HG03060 (cell line): ENCODE measurements around the gene SCYGR7.
"Not testable (repeated sequence)": the region's sequence is repeated elsewhere in the genome, so short reads cannot be mapped to it uniquely, and the experiment has no call there.

Experiments
- ATAC-seq: cut with Tn5 transposase; IDR thresholded peaks from one replicate; pipeline ENCODE4 v1.9.1; 2021; ENCODE audit warnings: low read depth, moderate number of reproducible peaks; ENCODE audit not compliant: unreplicated experiment

SCYGR7 gene, protein sequence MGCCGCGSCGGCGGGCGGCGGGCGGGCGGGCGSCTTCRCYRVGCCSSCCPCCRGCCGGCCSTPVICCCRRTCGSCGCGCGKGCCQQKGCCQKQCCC

DNA sequence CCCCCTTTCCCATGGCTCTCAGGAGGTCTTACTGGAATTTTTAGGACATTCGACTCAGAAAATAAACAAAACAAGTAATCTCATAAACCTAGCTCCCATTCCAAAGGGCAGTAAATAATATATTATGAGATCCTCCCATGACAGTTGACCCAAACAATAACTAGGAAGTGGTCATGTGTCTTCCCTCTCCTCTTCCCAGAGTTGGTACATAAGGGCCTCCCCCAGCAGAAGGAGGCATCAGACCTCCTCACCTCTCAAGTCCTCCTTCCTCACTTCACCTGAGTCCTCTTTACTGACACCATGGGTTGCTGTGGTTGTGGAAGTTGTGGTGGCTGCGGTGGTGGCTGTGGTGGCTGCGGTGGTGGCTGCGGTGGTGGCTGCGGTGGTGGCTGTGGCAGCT is at the start of gene SCYGR7:
TSS of gene SCYGR7 (plus strand) at position 301 of the 400 bp plus-strand sequence. CDS start at position 301, 0 bp downstream.
- no peak for ATAC-seq

DNA sequence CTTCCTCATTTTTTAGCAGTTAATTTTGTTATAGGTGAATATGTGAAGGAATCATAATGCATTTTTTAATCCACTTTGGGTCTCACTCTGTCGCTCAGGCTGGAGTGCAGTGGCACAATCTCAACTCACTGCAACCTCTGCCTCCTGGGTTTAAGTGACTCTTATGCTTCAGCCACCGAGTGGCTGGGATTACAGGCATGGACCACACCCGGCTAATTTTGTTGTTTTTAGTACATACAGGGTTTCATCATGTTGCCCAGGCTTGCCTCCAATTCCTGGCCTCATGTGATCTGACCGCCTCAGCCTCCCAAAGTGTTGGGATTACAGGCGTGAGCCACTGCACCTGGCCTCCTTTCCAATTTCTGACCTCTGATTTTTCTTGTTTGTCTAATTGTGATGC is 43.9 kb upstream of the SCYGR7 start:
- no peak for ATAC-seq

DNA sequence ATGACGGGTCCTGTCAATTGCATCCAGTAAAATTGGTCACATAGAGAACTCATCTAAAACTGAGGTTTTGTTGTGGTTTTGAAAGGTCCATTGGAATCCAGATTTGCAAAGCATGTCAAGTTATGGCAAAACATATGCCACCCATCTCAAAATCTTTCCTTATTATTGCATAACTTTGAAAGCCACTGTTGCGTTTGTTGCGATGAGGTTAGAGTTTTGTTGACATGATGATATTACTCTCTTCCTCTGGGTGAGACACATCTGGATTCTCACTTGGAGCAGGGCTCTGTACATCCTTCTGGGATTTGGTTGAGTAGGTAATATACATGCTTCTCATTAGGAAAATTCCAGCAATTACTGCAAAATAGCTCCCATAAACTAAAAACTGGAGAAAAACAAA is 40.9 kb upstream of the SCYGR7 start:
- no peak for ATAC-seq

DNA sequence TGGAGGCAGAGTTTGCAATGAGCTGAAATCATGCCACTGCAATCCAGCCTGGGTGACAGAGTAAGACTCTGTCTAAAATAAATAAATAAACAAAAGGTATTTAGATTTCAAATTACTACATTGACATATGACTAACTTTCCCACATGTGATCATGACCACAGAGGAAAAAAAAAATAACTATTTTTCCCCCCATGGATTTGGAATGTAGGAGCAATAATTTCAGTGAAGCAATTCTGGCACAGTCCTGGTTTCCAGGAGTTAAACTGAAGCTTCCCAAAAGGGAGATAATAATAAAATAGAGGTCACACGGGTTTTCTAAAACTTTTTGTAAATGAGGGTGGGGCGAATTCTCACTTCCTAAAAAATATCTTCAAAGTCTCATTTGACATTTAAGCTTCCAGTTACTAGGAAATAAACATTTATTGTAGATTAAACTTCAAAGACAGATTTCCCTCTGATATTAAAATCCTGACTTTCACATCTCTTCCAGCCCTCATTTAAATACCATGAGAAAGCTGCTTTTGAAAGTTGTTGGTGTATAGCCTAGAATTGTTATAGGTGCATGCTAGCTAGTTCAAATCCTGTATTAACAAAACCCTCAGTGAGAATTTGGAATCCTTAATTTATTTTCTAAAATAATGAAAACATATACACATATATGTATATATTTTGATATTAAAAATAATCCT is 31.0 kb upstream of the SCYGR7 start:
- no peak for ATAC-seq

DNA sequence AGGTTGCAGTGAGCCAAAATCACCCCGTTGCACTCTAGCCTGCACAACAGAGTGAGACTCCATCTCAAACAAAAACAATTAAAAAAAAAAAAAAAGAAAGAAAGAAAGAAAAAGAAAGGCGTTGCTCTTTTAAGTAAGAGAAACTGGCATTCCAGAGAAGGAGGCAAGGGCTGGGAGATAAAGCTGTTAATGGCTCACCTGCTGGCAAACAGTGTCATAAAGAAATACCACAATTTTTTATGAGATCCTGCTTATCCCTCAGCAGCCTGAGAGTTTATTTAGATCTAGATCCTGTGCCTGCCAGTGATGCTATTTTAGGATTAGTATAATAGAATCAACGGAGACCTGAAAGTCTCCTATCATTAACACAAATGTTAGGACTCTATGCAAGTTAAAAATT is 26.6 kb upstream of the SCYGR7 start:
- ATAC-seq = no peak

DNA sequence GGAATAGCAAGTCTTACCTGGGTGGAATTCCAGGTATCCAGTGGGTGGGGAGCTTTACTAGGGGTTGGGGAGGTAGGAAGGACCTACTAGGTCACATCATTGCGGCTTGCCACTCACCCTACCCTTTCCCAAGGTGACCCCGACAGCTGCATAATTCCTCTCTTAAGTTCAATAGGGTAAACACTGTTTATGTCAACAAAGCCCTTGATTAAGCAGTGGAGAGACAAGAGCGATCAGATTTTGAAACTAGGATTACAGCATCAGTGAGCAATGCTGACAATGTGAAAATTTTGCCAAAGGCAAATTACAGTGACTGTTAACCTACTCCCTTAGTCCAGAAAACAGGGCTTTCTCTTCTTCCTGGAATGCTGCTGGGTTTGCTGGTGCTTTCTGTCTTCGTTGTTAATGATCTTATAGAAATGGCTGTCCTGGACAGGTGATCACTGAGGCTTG is 24.8 kb upstream of the SCYGR7 start:
- ATAC-seq = no peak

DNA sequence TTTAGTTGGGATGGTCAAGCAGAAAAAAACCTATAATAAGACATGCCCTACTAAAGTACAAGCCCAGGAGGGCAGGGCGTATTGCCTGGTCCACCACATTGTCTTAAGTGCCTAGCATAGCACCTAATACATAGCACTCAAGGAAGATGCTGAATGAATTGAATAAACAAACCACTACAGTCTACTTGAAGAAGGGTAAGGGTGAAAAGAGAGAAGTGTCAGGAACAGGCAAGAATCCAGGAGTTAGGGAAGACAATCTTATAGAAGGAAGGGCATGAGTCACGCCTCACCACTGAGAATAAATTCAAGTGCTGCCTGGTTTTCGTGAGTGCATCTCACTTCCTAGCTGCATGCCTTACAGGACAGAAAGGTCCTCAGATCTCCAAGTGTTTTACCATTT is 24.2 kb upstream of the SCYGR7 start:
- no peak for ATAC-seq

DNA sequence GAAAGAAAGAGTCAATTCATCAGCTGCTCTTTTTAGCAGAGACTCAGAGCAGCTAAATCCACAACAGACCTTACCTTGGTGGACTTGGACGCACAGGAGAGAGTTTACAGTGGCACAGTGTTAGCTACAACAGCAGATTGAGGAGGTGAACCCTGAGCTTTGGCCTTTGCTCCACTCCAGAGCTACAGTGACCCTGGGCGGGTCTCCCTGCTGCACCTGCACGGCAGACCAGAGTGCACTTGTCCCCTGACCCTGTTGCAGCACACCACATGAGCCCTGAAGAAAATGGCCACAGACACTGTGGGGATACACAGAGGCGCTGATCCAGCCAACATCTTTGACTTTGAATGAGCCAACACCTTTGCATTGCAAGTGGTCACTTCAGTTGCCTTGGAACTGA is 21.3 kb upstream of the SCYGR7 start:
- ATAC-seq = no peak

DNA sequence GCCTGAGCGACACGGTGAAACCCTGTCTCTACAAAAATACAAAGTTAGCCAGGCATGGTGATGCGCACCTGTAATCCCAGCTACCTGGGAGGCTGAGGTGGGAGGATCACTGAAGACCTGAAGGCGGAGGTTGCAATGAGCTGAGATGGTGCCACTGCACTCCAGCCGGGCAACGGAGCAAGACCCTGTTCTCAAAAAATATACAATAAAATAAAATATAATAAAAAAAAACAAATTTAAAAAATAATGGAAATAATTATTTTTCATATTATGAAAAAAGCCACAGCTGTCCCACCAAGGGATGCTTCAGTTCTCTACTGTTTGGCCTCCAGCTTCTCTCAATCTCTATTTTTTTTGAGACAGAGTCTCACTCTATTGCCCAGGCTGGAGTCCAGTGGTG is 20.7 kb upstream of the SCYGR7 start:
- ATAC-seq = no peak

DNA sequence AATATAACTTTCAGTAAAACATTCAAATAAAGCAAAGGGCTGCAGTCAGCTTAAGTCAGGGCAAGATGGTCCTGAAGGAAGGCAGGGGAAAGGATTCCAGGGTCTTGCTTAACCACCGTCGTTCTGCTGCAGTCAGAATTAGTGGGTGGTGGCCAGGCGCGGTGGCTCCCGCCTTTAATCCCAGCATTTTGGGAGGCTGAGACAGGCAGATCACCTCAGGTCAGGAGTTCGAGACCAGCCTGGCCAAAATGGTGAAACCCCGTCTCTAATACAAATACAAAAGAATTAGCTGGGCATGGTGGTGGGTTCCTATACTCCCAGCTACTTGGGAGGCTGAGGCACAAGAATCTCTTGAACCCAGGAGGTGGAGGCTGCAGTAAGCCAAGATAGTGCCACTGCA is 17.1 kb upstream of the SCYGR7 start:
- no peak for ATAC-seq

DNA sequence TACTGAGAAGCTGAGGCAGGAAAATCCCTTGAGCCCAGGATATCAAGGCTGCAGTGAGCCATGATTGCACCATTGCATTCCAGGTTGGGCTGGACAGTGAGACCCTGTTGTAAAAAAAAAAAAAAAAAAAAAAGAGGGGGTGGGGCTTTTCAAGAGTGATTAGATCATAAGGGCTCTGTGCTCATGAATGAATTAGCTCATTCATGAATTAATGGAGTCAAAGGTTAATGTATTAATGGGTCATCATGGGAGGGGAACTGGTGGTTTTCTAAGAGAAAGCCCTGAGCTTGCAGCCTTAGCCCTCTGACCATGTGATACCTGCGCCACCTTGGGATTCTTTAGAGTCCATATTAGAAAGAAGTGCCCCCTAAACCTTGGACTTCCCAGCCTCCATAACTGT is 14.8 kb upstream of the SCYGR7 start:
- ATAC-seq = no peak

DNA sequence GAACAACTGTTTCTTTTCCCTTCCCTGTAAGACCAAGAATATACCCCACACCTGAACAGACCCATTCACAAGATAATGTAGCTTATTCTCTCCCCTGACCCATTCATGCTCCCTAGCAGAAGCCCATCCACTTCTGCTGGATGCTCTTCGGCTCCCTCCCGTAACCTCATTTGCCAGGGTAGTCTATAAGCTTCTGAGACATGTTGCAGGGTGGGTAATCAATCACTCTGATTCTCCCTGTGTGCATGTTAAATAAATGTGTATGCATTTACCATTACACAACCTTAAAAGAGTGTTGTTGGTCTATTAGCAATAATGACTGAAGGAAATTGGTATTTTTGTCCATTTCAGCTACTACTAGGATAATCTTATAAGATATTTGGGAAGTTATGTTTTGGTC is 11.6 kb upstream of the SCYGR7 start:
- ATAC-seq = no peak

DNA sequence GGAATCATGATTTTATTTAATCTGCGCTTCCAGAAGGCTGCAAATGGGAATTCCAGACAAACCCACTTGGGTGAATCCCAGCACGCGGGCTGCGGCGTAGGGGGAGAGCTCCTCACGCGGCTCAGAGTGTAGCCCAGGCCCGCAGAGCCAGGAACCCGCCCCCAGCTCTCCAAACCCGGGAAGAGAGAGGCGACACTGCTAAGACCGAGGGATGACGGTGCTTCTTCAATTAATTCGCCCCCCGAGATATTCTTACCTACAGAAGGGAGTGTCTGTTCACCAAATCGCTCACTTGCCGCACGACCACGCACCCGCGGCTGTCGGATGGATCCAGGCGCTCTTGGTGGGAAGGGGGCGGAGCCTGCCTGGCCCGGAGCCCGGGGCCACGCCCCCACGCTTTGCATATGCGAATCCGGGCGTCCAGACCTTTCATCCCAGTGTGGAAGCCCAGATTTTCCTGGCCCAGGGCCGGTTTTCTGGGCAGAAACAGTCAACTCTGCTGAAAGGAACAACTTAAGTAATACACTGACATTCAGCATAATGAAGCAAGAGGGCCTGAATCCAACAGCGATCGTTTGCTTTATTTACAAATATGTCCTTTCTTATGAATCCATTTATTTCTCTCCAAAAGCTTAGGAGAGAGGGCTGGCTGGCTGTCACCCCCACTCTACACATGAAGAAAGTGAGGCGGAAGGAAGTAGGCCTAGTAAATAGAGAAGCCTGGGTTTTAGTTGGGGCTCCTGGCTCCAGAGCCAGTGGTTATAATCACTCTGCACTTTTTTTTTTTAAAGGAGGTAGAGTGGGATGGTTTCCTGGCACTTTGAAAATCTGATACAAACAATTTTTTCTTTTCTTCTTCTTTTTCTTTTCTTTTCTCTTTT is 10.2 kb upstream of the SCYGR7 start, which contains the start of gene SLC19A3:
TSS of gene SLC19A3 (minus strand) at position 342 of the 881 bp plus-strand sequence. CDS start 15,710 bp downstream, outside the sequence.
- ATAC-seq = no peak

DNA sequence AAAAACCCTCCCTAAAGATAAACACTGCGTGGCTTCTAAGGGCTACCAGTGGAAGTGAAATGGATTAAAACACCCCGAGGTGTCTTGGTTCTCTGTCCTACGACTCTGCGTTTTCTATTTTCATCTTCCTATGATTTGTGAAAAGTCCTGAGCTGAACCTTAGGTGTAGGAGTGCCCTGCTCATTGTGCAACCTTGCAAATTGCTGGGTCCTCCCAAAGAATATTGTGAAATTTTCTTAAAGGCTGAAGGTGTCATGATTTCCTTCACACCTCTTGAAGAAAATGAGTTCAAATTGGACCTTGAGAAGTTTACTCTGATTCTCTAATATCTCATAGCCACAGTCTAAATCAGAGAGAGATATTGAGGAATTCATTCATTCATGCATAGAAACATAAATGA is 8.5 kb upstream of the SCYGR7 start:
- ATAC-seq = no peak

DNA sequence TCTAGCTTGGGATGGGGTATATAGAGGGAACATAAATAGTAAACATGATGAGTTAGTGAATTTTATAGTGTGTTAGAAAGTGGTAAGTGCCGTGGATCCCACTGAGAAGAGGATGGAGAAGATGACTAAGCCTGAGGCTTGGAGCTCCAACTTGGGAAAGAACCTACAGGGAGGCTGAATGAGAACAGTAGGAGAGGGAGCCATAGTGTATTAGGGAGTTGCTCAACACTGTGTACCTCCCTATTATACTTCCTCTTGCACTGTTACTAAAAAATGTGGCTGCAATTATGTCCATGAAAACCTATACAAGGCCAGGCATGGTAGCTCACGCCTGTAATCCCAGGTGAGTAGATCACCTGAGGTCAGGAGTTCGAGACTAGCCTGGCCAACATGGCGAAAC is 7.5 kb upstream of the SCYGR7 start:
- no peak for ATAC-seq

DNA sequence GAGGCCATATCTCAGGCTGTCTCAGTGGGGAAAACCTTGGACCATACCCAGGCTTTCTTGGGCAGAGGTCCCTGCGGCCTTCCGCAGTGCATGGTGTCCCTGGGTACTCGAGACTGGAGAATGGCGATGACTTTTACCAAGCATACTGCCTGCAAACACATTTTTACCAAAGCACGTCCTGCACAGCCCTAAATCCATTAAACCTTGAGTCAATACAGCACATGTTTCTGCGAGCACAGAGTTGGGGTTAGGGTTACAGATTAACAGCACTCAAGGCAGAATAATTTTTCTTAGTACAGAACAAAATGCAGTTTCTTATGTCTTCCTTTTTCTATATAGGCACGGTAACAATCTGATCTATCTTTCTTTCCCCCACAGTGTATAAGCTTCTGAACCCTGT is 5.3 kb upstream of the SCYGR7 start:
- not testable (repeated sequence) for ATAC-seq

DNA sequence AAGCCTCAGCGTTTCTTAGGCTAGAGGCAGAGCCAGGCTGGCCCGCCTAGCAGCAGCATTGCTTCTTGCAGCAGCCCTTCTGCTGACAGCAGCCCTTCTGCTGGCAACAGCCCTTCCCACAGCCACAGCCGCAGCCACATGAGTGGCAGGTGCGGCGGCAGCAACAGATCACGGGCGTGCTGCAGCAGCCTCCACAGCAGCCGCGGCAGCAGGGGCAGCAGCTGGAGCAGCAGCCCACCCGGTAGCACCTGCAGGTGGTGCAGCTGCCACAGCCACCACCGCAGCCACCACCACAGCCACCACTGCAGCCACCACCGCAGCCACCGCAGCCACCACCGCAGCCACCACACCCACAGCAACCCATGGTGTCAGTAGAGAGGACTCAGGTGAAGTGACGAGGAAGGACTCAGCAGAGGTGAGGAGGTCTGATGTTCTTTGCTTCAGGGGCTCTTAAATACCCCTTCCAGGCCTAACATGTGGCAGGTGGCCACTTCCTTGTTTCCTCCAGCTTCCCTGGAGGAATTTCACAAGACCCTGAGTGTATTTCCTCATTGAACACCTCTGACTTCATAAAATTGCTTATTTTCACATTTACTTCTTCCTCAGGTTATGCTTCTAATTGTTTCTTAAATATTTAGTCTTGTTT is 3.6 kb upstream of the SCYGR7 start, which contains the start of gene SCYGR6:
TSS of gene SCYGR6 (minus strand) at position 364 of the 646 bp plus-strand sequence. CDS start at position 364, 0 bp downstream.
- no peak for ATAC-seq

DNA sequence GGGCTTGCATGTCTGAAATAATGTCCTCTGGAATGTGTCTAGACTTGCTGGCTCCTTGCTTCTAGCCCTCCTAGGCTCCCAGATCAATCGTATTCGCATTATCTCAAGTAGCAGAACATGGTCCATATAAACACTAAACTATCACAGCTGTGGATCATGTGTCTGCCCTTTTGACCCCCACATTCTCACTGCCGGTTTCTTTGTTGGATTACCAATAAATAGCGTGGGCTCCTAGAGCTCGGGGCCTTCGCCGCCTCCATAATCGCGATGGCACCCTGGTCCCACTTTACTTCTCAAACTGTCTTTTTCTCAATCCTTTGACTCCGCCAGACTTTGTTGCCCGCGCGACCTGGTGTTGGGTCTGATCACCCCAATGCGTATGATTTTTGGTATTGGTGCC is 11.2 kb downstream of the SCYGR7 start:
- ATAC-seq = no peak

DNA sequence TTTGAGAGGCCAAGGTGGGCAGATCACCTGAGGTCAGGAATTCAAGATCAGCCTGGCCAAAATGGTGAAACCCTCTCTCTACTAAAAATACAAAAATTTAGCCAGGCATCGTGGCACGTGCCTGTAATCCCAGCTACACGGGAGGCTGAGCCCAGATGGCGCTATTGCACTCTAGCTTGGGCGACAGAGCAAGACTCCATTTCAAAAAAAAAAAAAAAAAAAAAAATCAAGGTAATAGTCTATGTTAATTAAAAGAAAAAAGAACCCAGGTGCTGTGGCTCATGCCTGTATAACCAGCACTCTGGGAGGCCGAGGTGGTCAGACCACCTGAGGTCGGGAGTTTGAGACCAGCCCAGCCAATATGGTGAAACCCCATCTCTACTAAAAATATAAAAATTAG is 12.6 kb downstream of the SCYGR7 start:
- not testable (repeated sequence) for ATAC-seq

DNA sequence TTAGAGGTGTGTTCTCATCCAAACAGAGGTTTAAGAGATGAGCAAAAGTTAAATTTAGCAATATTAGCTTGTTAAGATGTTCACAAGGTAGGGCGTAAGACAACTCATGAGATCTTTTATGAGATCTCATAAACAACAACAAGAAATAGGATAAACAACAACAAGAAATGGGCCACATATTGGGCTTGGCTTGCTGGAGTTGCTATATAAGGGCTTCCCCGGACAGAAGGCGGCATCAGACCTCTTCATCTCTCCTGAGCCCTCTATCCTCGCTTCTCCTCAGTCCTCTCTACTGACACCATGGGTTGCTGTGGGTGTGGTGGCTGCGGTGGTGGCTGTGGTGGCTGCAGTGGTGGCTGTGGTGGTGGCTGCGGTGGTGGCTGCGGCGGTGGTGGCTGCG is 17.5 kb downstream of the SCYGR7 start, which contains the start of gene SCYGR8:
TSS of gene SCYGR8 (plus strand) at position 301 of the 400 bp plus-strand sequence. CDS start at position 301, 0 bp downstream.
- ATAC-seq = no peak

DNA sequence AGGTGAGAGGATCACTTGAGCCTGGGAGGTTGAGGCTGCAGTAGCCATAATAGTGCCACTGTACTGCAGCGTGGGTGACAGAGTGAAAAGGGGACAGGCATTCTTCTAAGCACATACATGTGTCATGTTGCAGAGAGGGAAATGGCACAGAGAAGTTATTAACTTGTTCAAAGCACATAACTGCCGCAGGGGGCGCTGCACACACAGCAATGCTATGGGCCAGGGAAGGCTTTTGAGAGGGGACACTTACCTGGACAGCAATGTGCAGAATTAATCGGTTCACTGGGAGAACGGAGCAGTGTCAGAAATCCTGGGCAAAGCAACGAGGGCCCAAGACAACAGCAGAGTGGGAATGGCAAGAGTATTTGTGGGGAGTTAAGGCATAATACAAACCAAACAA is 19.9 kb downstream of the SCYGR7 start:
- no peak for ATAC-seq
